ENCODE measurements around the gene CALHM4.
"Not testable (repeated sequence)": the region's sequence is repeated elsewhere in the genome, so short reads cannot be mapped to it uniquely, and the experiment has no call there.

CALHM4 gene

DNA sequence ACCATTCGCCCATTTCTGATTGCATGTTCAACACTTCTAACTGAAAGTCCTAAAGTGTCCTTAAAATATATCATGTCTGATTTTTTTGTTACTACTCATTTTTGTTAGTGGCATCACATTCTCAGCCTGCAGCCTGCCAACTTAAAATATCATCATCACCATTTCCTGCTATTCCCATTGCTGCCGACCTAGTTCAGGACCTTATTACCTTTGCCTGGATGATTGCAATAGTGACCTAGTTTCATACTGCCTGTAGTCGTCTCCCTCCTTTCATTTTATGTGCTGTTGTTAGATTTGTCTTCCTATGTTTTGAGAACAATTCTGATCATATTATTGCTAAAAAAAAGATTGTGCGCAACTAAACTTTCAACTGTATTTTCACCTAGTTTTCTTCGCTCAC is 23.9 kb downstream of the CALHM4 start:
- DNase-seq (ENCODE audit: low spot score), result no peak

DNA sequence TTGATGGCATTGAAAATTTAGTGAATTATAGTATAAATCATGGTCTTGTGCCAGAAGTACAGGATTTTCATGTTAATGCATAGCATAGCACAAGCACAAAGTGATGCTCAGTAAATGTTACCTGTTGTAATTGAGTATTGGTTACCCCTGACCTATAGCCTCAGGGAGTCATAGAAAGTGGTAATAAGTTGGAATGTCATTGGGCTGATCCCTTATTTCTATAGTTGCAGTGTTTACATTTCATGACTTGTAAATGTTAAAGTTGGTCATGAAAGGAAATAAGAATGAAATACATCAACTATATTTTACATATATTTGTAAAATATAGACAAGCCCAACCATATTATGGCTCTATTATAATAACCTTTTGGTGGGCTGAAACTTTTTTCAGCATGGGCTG is 24.8 kb downstream of the CALHM4 start:
- DNase-seq (ENCODE audit: low spot score), result no peak

DNA sequence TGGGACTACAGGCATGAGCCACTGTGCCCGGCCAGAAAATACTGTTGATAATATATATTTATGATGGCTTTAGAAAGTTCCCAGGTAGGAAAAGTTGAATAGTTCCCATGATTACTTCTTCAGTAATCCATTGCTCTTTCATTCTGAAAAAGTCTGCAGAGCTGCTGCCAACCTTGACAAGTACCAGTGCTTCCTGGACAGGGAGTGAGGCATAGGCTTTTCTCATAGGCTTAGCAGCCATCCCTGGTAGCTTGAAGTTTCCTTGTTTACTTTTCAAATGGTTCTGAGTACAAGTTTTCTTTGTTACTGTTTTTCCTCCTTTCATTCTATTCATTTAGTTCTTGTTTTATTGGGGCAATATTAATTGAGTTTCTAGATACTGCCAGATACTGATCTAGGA is 25.6 kb downstream of the CALHM4 start:
- no peak for DNase-seq (ENCODE audit: low spot score)

DNA sequence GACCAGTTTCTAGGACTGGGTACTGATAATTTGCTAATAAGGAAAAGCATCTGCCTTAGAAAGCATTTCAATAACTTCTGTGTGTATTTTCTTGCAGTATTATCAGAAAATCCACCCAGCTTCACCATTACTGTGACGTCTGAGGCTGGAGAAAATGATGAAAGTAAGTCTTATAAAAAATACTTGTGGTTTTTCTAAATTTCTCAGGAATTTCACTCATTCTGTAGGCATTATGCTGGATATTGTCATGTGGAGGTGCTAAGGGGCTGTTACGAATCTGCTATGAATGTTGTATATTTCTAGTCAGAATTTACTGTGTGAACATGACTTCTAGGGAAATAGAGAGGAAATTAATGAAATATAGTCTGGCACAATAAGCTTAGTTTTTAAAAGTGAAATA is 26.6 kb downstream of the CALHM4 start:
- DNase-seq (ENCODE audit: low spot score), result no peak

DNA sequence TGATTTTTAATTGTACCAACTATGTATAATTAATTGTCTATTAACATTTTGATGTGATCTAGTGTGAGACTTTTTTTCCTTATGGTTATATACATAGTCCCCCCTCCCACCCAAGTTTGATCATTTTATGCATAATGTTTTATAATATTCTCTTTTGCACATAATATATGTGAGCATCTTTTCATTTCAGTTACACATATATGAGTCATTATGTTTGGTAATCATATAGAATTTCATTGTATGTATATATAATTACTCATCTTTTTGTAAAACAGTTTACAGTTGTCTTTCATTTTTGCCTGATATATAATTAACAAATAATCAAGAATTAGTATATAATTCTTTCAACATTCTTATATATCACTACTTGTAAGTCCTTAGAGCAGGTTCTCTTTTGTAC is 32.7 kb downstream of the CALHM4 start:
- DNase-seq (ENCODE audit: low spot score), result no peak

DNA sequence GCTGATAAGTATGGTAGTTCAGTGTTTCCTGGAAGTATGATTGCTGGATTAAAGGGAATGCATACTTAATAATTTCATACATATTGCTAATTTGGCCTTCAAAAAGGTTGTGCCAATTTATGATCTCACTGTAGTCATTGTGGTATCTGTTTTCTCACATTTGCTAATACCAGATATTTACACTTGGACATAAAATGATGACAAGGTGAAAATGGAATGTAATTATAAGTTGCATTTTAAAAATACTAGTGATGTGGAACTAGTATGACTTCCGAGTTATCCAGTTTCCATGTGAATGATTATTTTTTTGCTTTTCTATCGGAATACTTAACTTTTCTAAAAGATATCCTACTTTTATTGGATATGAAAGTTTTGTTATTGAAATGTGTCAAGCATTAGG is 33.2 kb downstream of the CALHM4 start:
- DNase-seq (ENCODE audit: low spot score), result no peak

DNA sequence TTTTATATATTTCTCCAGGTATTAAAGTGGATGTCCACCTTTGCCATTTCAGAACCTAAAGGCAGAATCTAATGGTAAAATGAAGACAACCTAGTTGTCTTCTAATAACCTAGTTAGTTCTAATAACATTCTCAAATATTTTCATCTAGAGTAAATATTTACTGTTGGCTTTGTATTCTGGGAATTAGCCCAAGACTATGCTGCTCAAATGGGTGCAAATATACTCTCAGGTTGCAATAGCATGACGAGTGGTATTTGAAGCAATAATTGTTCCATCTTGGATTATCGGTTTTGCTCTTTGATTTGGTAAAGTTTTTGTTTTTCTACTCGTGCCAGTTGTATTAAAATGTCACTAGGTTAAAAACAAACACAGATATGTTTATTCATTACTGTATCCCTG is 41.7 kb downstream of the CALHM4 start:
- no peak for DNase-seq (ENCODE audit: low spot score)

DNA sequence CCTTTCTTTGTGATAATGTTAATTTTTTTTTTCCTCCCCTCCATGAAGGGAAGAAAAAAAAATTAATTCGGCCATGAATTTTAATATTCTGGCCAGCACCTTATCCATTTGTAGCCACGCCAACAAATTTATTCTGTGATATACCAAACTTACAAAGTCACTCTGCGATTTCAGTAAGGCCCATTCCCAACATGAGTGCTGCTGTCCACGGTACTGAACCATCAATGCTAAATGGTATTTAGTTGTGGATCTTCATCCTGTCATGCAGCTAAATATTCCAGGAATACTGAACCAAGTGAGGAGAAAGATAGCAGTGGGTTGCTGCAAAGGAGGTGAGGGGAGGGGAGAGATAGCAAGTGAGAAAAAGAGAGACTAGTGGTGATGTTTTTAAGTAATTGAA is 43.3 kb downstream of the CALHM4 start:
- DNase-seq (ENCODE audit: low spot score), result no peak

DNA sequence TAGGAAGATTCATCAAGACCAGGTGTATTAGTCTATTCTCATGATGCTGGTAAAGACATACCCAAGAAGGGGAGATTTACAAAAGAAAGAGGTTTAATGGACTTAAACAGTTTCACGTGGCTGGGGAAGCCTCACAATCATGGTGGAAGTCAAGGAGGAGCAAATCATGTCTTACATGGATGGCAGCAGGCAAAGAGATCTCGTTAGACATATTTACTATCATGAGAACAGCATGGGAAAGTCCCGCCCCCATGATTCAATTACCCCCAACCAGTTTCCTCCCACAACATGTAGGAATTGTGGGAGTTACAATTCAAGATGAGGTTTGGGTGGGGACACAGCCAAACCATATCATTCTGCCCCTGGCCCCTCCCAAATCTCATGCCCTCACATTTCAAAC is 50.4 kb downstream of the CALHM4 start:
- DNase-seq (ENCODE audit: low spot score), result not testable (repeated sequence)

DNA sequence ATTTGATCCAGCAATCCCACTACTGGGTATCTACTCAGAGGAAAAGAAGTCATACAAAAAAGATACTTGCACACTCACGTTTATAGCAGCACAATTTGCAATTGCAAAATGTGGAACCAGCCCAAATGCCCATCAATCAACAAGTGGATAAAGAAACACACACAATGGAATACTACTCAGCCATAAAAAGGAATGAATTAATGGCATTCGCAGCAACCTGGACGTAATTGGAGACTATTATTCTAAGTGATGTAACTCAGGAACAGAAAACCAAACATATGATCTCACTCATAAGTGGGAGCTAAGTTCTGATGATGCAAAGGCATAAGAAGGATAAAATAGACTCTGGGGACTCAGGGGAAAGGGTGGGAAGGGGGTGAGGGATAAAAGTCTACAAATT is 51.3 kb downstream of the CALHM4 start:
- not testable (repeated sequence) for DNase-seq (ENCODE audit: low spot score)

DNA sequence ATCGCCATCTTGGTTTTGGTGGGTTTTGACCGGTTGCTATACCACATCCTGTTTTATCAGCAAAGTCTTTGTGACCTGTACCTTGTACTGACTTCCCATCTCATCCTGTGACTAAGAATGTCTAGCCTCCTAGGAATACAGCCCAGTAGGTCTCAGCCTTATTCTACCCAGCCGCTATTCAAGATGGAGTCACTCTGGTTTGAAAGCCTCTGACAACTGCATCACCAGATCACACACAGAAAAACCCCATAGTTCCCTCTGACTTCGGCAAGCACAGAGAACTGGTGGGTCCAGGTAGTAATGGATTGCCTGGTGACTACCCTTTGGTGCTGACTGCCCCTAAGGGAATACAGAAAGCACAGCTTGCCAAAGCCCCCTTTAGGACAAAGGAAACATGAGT is 52.4 kb downstream of the CALHM4 start:
- no peak for DNase-seq (ENCODE audit: low spot score)

Measured in SW480 (cell line).